HepG2 (cell line): Measurements from ENCODE around the gene GPR89A. TPM values are rescaled to one million over a fixed set of nuclear protein-coding genes. Genes with fewer than 3 reads are reported as not detected.
A peak's percentile ranks its signal among the peaks of the same experiment; 100 is the strongest.
"Not testable (repeated sequence)": the region's sequence is repeated elsewhere in the genome, so short reads cannot be mapped to it uniquely, and the experiment has no call there.

Experiments
- ATAC-seq: fragments of 200-7000 bp; cut with Tn5 transposase; 3 replicates; pipeline ENCODE4 v1.9.1; 2020; ENCODE audit warnings: mild to moderate bottlenecking, moderate library complexity
- BruUV-seq: library from RNA; stranded (reverse); fragments of 400-500 nt; replicated peaks from 2 replicates; lab custom pipeline; 2021; lab: Mats Ljungman, UMichigan
- CTCF ChIA-PET: fragments of 300-600 bp; formaldehyde crosslinking; extraction: SDS; loops from one replicate; lab custom pipeline; 2021; ENCODE audit warnings: low total read pairs, inconsistent platforms, low intra/inter-chr PET ratio; lab: Yijun Ruan, JAX
- POLR2A ChIA-PET: fragments of 350-600 bp; sonication (Branson Sonifier 250); formaldehyde crosslinking; loops from one replicate; lab custom pipeline; 2020; ENCODE audit warnings: antibody characterized with exemption, inconsistent platforms; lab: Yijun Ruan, JAX
- DNase-seq: peaks from one replicate; pipeline ENCODE4 v3.0.0-alpha.2; 2015; ENCODE audit warnings: low spot score
- FAIRE-seq: peaks from 3 replicates; lab custom pipeline; 2011; peaks lifted over from hg19 to GRCh38; lab: Jason Lieb, UNC
- H2AFZ ChIP-seq: one replicate; pipeline ENCODE4 v1.6.1; 2011; ENCODE audit warnings: low read length, inconsistent platforms
- H3K27ac ChIP-seq: fragments of 300-600 bp; 3 replicates; pipeline ENCODE4 v1.8.0; 2011; ENCODE audit warnings: mixed run types, mild to moderate bottlenecking, mixed read lengths, low read length, inconsistent platforms; ENCODE audit not compliant: insufficient read depth; ENCODE audit errors: extremely low read length
- H3K27me3 ChIP-seq, 2 experiments: fragments of 200-600 bp in 1 of 2; 2 replicates in 1 of 2; 3 replicates in 1 of 2; pipeline versions ENCODE4 v1.6.0 to v1.8.0; 2011; ENCODE audit warnings: low read length in 2 of 2, mild to moderate bottlenecking in 2 of 2, moderate library complexity in 2 of 2, inconsistent platforms in 1 of 2; ENCODE audit not compliant: insufficient read depth in 2 of 2, control insufficient read depth in 1 of 2
- H3K36me3 ChIP-seq, 2 experiments: fragments of 200-600 bp in 1 of 2; replicated peaks in 1 of 2; 2 replicates in 1 of 2; 3 replicates in 1 of 2; pipeline versions ENCODE4 v1.5.1 to v1.8.0; 2011; ENCODE audit warnings: low read length in 2 of 2, inconsistent platforms in 1 of 2; ENCODE audit not compliant: insufficient read depth in 2 of 2, control insufficient read depth in 1 of 2
- H3K4me1 ChIP-seq: 2 replicates; pipeline ENCODE4 v1.5.1; 2012; ENCODE audit warnings: low read length, inconsistent platforms; ENCODE audit not compliant: insufficient read depth
- H3K4me2 ChIP-seq: 2 replicates; pipeline ENCODE4 v1.6.0; 2011; ENCODE audit warnings: low read depth, low read length, inconsistent platforms
- H3K4me3 ChIP-seq, 3 experiments: fragments of 200-600 bp in 1 of 3; sonication (generic), shearing (Covaris generic) in 1 of 3; replicated peaks in 1 of 3; 2 replicates each; pipeline ENCODE4 v1.5.1; 2011 to 2016; ENCODE audit warnings: low read length in 3 of 3, inconsistent platforms in 2 of 3, low read depth in 2 of 3, mild to moderate bottlenecking in 2 of 3, control low read depth in 1 of 3, mixed read lengths in 1 of 3; ENCODE audit not compliant: insufficient read depth in 1 of 3
- H3K79me2 ChIP-seq: one replicate; pipeline ENCODE4 v1.6.1; 2011; ENCODE audit warnings: low read length, inconsistent platforms; ENCODE audit not compliant: insufficient read depth
- H3K9ac ChIP-seq: 2 replicates; pipeline ENCODE4 v1.6.0; 2011; ENCODE audit warnings: mild to moderate bottlenecking, low read depth, low read length, inconsistent platforms; ENCODE audit not compliant: insufficient read depth
- H3K9me3 ChIP-seq: 2 replicates; pipeline ENCODE4 v1.5.1; 2012; ENCODE audit warnings: mild to moderate bottlenecking, low read length
- H4K20me1 ChIP-seq: 2 replicates; pipeline ENCODE4 v1.6.0; 2011; ENCODE audit warnings: inconsistent platforms, mild to moderate bottlenecking, low read length, moderate library complexity; ENCODE audit not compliant: insufficient read depth
- CREB1 ChIP-seq, 2 experiments: fragments of 450-650 bp in 1 of 2; IDR thresholded peaks; 2 replicates each; pipeline ENCODE4 v1.6.1; 2016 to 2017; ENCODE audit warnings: control low read depth in 1 of 2, mild to moderate bottlenecking in 1 of 2, missing compliant biosample characterization in 1 of 2, missing genetic modification characterization in 1 of 2
- GABPB1 ChIP-seq: IDR thresholded peaks from 2 replicates; pipeline ENCODE4 v1.6.1; 2016; ENCODE audit warnings: mild to moderate bottlenecking, missing genetic modification reagents, moderate library complexity, missing compliant biosample characterization
- HDAC1 ChIP-seq: sonication (generic); formaldehyde crosslinking; IDR thresholded peaks from 2 replicates; pipeline ENCODE4 v1.5.1; 2020; ENCODE audit warnings: mild to moderate bottlenecking, missing genetic modification reagents
- KAT8 ChIP-seq: IDR thresholded peaks from 2 replicates; pipeline ENCODE4 v1.6.1; 2016; ENCODE audit warnings: missing genetic modification reagents, missing compliant biosample characterization
- MXD4 ChIP-seq: IDR thresholded peaks from 2 replicates; pipeline ENCODE4 v1.6.1; 2016; ENCODE audit warnings: mild to moderate bottlenecking, missing biosample characterization, missing genetic modification reagents
- MXI1 ChIP-seq: IDR thresholded peaks from 3 replicates; pipeline ENCODE4 v1.6.1; 2012; ENCODE audit warnings: low read depth, low read length, inconsistent platforms, borderline replicate concordance
- PHF8 ChIP-seq: sonication (generic); formaldehyde crosslinking; IDR thresholded peaks from 2 replicates; pipeline ENCODE4 v1.5.0; 2020; ENCODE audit warnings: missing genetic modification reagents
- POLR2G ChIP-seq: fragments of 200-400 bp; formaldehyde crosslinking; IDR thresholded peaks from 2 replicates; pipeline ENCODE4 v1.6.1; 2018; ENCODE audit warnings: mild to moderate bottlenecking, low read depth, low read length, moderate library complexity
- SIN3A ChIP-seq: IDR thresholded peaks from 2 replicates; pipeline ENCODE4 v1.6.1; 2011; ENCODE audit warnings: low read depth, mild to moderate bottlenecking, control low read depth, low read length, borderline replicate concordance
- TGIF2 ChIP-seq: IDR thresholded peaks from 2 replicates; pipeline ENCODE4 v1.6.1; 2016; ENCODE audit warnings: control low read depth, missing compliant biosample characterization
- ZFP90 ChIP-seq: sonication (generic); formaldehyde crosslinking; IDR thresholded peaks from 2 replicates; pipeline ENCODE4 v1.8.0; 2022; ENCODE audit warnings: missing genetic modification reagents, mild to moderate bottlenecking, inconsistent platforms, borderline replicate concordance
- WGBS: methylation state at CpG from one replicate; pipeline ENCODE4 v1.1.6; 2017; ENCODE audit warnings: low lambda C conversion rate; 5-methylcytosine and 5-hydroxymethylcytosine counted together
- in situ Hi-C: cut with HindIII; loops from 2 replicates; pipeline ENCODE4 v1.10.0; 2017; ENCODE audit warnings: low pct_unique_long_range_greater_than_20kb; ENCODE audit not compliant: extremely low pct_ligation_motif_present
- intact Hi-C: fragments of 100-400 bp; cut with micrococcal nuclease; formaldehyde crosslinking; loops from one replicate; pipeline ENCODE4 v1.10.0; 2022; ENCODE audit not compliant: unreplicated experiment
- polyA plus RNA-seq, 8 experiments: library from polyadenylated mRNA; depleted of rRNA in 3 of 8; stranded (reverse) in 7 of 8; unstranded in 1 of 8; fragments of >200 nt; fragmentation: Illumina TruSeq in 4 of 8; extraction: Trizol in 4 of 8; gene quantifications; 2 replicates each; pipeline versions ENCODE4 v1.2.1 to v1.2.3, GENCODE V29; 2011 to 2016; ENCODE audit warnings: low read depth in 4 of 8, missing spikeins in 1 of 8, mixed read lengths in 1 of 8; ENCODE audit not compliant: insufficient read depth in 1 of 8
- total RNA-seq, 5 experiments: library from RNA; depleted of rRNA; stranded (reverse); fragments of >200 nt; fragmentation: Illumina TruSeq; extraction: Trizol; gene quantifications; 2 replicates each; pipeline ENCODE4 v1.2.3, GENCODE V29; 2016; ENCODE audit warnings: low read depth in 1 of 5

GPR89A gene
- total and polyA plus RNA-seq, 2 of the 13 experiments (the other 11 are each of a cell fraction or from before 2014, with no cell fraction given) = 23.4 to 32.6 TPM

GRCh38 chr1:145607833-145608733 is at the start of gene GPR89A (continued):
- 0 out of 2 replicates have a peak, but pooled peaks have one; percentile 18 for TF ChIP-seq ZFP90 (CRISPR knock-in tag)
- TF ChIP-seq KAT8 (CRISPR knock-in tag) = peak; percentile 74
- peak; percentile 82 for TF ChIP-seq CREB1 (IDR thresholded peaks at IDR 0.05)
- TF ChIP-seq CREB1 (CRISPR knock-in tag; IDR thresholded peaks at IDR 0.05) = peak; percentile 94
- TF ChIP-seq GABPB1 (CRISPR knock-in tag) = peak; percentile 56; the same call in 1 of the 2 replicates
- peak; percentile 51; the same call in 1 of the 3 replicates for TF ChIP-seq MXI1
- peak; percentile 77; the same call in 1 of the 2 replicates for TF ChIP-seq SIN3A
- peak; percentile 74 for TF ChIP-seq PHF8
- peak; percentile 40; the same call in 1 of the 2 replicates for TF ChIP-seq HDAC1 (CRISPR knock-in tag)
- 0 out of 2 replicates have a peak, but pooled peaks have one; percentile 28 for TF ChIP-seq TGIF2 (CRISPR knock-in tag)
- peak; percentile 59; the same call in 1 of the 2 replicates for TF ChIP-seq MXD4 (CRISPR knock-in tag)
- peak; percentile 88 for TF ChIP-seq POLR2G
- TF ChIP-seq, all 625 proteins: peak for 63; not testable (repeated sequence) for 562

GRCh38 chr1:145586820-145587219 is 21.0 kb upstream of the GPR89A start:
- H3K4me2 ChIP-seq, BruUV-seq, H3K27ac ChIP-seq, H4K20me1 ChIP-seq, in situ Hi-C loops, CTCF ChIA-PET, POLR2A ChIA-PET, H3K9ac ChIP-seq, intact Hi-C loops, FAIRE-seq, DNase-seq, H3K9me3 ChIP-seq, ATAC-seq, H3K27me3 ChIP-seq, H3K4me1 ChIP-seq, H3K79me2 ChIP-seq, H3K36me3 ChIP-seq, H2AFZ ChIP-seq, H3K4me3 ChIP-seq: not testable (repeated sequence)
- 69% methylated on average over 5 of the region's 5 CpGs for WGBS

- H3K9me3 ChIP-seq, BruUV-seq, FAIRE-seq, intact Hi-C loops, DNase-seq, H3K27ac ChIP-seq, H3K27me3 ChIP-seq, POLR2A ChIA-PET, H4K20me1 ChIP-seq, H3K4me2 ChIP-seq, CTCF ChIA-PET, in situ Hi-C loops, H2AFZ ChIP-seq, ATAC-seq, H3K4me1 ChIP-seq, H3K4me3 ChIP-seq, H3K36me3 ChIP-seq, H3K9ac ChIP-seq, H3K79me2 ChIP-seq: not testable (repeated sequence)
- WGBS = 8% methylated on average over 7 of the region's 7 CpGs
Measured at GRCh38 chr1:145590806-145591205, 17.0 kb upstream of the GPR89A start.
